K562 (cell line): ENCODE results near the gene OR52B6.

Experiments used
- CEBPB ChIP-seq: fragments of 450-650 bp; IDR thresholded peaks from 2 replicates; pipeline ENCODE4 v1.6.1; 2016; ENCODE audit warnings: missing genetic modification characterization, missing compliant biosample characterization
- ZNF699 ChIP-seq: fragments of 250-450 bp; sonication (Bioruptor Pico); IDR thresholded peaks from 2 replicates; pipeline ENCODE4 v1.8.0; 2021; ENCODE audit warnings: mild to moderate bottlenecking, moderate library complexity; ENCODE audit not compliant: insufficient replicate concordance

DNA sequence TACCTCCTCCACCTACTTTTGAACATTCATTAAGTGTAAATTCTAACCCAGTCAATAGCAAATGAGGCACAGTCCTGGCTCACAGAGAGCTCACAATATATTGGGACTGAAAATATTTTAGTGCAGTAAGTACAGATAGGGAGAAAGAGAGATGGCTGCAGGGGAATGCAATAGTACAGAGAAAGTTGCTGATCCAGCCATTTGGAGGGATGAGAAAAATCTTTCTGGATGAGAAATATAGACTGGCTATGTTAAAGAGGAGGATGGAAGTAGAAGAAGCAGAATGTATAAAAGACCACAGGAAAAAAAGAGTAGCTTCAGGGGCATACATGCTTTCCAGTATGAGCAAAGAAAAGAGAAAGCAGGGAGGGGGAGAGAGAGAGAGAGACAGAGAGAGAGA lies 3.6 kb upstream of the OR52B6 start:
- TF ChIP-seq CEBPB: no peak
- TF ChIP-seq ZNF699 (CRISPR knock-in tag): no peak
